GM10266 (cell line): ENCODE results near the gene JPH2.

Experiments used
- DNase-seq: peaks from one replicate; pipeline ENCODE4 v3.0.0; 2012; ENCODE audit errors: extremely low spot score
- TF ChIP-seq, protein P1 (sequence below): IDR thresholded peaks from 2 replicates; pipeline ENCODE4 v1.5.1; 2012; ENCODE audit warnings: mild to moderate bottlenecking, low read depth; ENCODE audit not compliant: control insufficient read depth, insufficient read depth; ENCODE audit errors: missing control alignments

JPH2 gene

DNA sequence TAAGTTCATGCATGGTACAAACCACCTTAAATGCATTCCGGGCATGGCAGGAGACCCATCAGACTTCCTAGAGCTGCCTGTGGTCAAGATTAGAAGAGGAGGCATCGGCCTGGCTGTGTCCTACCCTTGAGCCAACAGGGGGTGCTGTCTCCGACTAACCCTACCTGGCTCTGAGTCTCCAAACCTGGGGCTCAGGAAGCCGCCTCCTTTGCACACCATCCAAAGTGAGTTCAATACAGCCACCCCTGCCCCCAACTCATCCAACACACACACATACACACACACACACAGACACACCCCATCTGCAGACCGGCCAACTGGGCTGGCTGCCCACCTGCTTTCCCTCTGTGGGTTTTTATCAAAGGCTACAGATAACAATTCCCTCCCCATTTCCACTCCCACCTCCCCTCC is 77.0 kb downstream of the JPH2 start:
- TF ChIP-seq, protein P1, sequence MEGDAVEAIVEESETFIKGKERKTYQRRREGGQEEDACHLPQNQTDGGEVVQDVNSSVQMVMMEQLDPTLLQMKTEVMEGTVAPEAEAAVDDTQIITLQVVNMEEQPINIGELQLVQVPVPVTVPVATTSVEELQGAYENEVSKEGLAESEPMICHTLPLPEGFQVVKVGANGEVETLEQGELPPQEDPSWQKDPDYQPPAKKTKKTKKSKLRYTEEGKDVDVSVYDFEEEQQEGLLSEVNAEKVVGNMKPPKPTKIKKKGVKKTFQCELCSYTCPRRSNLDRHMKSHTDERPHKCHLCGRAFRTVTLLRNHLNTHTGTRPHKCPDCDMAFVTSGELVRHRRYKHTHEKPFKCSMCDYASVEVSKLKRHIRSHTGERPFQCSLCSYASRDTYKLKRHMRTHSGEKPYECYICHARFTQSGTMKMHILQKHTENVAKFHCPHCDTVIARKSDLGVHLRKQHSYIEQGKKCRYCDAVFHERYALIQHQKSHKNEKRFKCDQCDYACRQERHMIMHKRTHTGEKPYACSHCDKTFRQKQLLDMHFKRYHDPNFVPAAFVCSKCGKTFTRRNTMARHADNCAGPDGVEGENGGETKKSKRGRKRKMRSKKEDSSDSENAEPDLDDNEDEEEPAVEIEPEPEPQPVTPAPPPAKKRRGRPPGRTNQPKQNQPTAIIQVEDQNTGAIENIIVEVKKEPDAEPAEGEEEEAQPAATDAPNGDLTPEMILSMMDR: no peak
- DNase-seq: no peak

DNA sequence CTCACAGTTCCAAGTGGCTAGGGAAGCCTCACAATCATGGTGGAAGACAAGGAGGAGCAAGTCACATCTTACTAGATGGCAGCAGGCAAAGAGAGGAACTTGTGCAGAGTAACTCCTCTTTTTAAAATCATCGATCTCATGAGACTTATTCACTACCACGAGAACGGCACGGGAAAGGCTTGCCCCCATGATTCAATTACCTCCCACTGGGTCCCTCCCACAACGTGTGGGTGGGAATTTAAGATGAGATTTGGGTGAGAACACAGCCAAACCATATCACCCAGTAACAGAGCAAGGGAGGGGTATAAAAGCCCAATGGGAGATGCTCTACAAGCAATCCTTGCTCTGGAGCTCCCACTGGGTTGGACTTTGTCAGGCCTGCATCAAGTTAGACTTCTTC is 80.4 kb downstream of the JPH2 start:
- TF ChIP-seq, protein P1: no peak
- DNase-seq: no peak

DNA sequence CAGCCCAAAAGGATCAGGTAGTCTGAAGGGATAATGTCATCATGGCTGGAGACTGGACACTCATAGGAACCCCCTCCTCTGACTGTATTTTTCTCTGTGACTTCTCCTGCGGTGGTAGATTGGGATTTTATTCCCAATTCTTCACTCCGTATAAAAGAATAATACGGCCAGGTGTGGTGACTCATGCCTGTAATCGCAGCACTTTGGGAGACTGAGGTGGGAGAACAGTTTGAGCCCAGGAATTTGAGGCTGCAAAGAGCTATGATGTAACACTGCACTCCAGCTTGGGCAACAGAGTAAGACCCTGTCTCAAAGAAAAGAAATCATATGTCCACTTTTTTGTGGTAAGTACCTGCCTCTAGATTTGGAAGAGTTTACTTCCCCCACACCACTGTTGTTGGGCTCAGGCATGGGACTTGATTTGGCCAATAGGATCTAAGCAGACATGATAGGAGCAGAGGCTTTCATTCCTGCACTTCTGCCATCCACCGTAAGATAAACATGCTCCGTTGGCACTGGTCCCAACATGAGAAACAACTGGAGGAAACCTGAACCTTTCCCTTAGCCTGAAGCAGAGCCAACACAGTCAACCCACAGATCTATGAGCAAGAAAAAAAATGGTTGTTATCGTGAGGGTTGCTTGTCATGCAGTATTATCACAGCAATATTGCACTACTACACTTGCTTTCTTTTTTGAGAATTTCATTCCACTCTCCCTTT is 82.0 kb downstream of the JPH2 start:
- DNase-seq: no peak
- TF ChIP-seq, protein P1: no peak

GRCh38 chr20:44102582-44102981 is 84.4 kb downstream of the JPH2 start:
- TF ChIP-seq, protein P1: no peak
- DNase-seq: no peak

DNA sequence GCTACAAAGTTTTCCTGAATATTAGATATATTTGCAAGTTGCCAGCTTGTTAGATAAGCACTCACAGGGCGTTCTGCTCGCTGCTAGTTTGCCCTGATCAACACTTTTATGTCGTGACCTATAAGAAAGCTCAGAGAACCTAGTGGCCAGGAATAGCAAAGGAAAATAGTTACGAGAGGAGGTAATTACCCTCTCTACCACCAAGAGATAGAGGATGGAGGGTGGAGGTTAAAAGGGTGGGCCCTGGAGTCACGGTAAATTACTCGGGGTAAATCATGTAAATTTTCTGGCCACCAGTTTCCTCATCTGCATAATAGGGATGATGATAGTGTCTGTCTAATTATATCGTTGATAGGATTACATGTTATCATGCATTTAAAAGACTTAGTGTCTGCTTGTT is 87.2 kb downstream of the JPH2 start:
- no peak for DNase-seq
- TF ChIP-seq, protein P1: no peak

DNA sequence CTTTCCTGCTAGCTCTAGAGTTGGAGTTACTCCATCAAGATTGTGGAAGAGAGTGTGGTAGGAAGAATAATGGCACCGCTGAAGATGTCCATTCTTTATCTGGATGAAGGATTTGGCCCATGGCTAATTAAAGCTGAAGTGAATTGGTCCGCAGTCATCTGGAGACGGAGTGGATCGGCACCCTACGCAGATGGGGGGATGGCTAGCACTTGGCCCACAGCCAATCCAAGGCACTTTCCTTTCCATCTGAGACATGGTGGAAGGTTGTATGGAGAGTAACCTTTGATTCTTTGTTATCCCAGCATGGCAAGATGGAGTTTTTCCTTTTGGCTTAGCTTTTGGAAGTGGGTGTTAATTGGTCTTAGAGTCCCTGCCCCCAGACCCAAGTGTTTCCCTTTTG is 88.3 kb downstream of the JPH2 start:
- TF ChIP-seq, protein P1: no peak
- no peak for DNase-seq

DNA sequence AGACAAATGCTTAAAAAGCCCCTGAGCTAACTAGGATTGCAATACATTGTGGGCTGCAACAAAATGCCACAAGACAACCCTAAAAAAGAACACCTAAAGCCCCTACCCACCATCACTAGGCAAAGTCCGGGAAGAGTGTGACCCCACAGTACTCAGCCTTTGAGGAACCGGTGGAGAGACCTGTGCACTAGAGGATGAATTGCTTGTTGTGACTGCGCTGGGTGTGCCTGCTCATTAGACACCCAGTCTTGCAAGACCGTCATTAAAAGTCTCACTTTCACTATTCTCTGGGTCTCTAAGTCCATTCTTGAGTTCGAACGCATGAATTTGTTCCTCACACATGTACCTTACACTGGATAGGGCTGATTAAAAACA is 88.7 kb downstream of the JPH2 start:
- TF ChIP-seq, protein P1: no peak
- DNase-seq: no peak
